Measurements from ENCODE around the gene MYL6B.

MYL6B gene

DNA sequence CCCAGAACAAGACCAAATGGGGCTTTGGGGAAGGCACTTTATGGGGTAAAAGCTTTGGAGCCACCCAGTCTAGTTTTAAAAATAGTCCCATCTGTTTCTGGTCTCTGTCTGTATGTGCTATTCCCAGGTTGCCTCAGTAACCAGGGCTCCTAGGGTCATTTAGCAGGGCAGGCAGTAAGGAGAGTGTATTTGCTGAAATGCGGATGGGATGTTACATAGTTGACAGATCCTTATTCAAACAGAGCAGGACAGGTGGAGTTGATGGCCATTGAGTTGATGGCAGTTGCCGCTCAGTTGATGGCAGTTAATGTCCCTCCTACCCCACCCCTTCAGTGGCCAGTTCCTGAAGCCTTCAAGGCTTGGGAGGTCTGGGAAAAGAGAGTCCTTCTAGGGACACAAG, 29.8 kb upstream of the MYL6B start:
- no peak for FAIRE-seq

DNA sequence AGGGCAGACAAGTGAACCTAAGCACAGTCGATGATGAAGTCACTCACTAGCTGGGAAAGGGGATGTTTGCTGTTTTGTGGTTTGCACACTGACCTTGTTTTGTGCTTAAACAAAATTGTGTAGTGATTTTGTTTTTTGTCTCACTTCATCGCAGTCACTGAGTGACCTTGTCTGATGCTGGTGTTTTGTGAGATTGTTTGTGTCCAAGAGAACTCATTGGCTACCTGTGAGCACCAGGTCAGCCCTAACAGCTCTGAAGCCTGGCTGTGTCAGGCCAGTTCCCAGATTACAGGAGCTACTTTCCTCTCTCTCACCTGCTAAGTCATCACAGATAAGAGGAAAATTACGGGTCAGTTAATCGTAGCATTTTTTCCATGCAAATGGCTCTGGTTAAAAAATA, 28.3 kb upstream of the MYL6B start:
- DNase-seq (ENCODE audit: low spot score) (no peak), FAIRE-seq (no peak)

More for the DNA sequence above, 29.8 kb upstream of the MYL6B start:
- DNase-seq (ENCODE audit: low spot score) = no peak

DNA sequence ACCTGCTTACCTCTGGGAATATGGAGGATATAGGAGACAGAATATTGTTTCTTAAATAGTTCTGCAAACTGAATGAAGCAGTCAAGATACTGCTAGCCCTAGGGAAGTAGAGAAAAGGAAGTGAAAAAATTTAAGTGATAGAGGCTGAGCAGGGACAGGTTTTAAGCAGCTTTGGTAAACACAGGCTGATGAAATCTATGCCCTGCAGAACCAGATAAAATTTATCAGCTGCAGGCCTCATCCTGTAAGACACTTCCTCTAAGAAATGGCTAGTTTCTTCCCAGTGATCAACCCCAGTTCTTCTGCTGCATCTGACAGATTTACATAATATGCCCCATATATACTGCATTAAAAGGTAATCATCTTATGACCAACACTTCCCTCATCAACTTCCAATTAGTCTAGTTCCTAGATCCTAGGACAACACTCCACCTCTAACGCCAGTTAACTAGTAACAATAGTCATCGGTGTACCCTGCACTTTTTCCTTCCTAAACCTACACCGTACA, 25.6 kb upstream of the MYL6B start:
- no peak for FAIRE-seq

DNA sequence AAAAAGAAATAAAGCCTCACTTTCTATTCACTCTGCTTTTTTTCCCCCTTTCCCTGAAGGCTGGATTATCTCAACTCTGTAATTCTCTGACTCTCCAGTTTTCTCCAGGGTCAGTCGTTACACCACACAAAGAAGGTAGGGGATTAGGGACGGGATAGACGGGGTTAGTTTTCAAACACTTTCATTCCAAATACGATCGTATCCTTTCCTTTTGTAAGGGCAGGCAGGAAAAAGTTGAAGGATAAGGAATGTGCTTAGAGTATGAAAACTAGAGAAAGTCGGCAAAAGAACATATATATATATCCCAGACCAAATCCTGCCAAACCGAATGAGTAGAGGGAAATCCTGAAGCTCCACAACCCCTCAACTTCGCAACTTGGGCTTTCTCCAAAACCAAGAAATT, 24.9 kb upstream of the MYL6B start:
- no peak for DNase-seq (ENCODE audit: low spot score)
- FAIRE-seq = no peak

More for the DNA sequence above, 25.6 kb upstream of the MYL6B start:
- DNase-seq (ENCODE audit: low spot score) = no peak

DNA sequence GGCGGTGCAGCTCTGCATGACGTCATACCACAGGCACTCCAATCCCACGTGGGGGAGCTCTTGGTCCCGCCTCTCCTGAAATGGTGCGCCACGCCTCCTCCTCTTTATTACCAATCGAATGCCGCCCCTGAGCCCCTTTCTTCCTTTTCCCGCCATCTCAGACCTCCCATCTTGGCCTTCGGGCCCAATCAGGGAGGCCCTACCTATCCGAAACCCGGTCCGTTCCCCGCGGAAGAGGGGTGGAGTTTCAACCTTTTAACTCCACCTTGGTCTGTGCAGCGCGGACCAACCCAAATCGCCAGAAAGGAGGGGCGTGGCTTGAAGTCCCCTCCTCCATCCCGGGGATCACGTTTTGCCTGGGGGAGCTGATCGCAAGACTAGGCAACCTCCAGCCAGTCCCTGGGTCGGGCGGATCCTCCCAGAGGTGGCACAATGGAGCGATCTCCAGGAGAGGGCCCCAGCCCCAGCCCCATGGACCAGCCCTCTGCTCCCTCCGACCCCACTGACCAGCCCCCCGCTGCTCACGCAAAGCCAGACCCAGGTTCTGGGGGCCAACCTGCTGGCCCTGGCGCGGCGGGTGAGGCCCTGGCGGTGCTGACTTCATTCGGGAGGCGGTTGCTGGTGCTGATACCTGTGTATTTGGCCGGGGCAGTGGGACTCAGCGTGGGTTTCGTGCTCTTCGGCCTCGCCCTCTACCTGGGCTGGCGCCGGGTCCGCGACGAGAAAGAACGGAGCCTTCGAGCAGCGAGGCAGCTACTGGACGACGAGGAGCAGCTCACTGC, 24.3 kb upstream of the MYL6B start, which contains the start of gene ESYT1:
Gene ESYT1, plus strand, starts transcription at position 380 of the 782 bp plus-strand sequence. Its CDS starts 53 bp downstream, at position 433.
- DNase-seq (ENCODE audit: low spot score) (peak; percentile 97), FAIRE-seq (peak; percentile 92)

DNA sequence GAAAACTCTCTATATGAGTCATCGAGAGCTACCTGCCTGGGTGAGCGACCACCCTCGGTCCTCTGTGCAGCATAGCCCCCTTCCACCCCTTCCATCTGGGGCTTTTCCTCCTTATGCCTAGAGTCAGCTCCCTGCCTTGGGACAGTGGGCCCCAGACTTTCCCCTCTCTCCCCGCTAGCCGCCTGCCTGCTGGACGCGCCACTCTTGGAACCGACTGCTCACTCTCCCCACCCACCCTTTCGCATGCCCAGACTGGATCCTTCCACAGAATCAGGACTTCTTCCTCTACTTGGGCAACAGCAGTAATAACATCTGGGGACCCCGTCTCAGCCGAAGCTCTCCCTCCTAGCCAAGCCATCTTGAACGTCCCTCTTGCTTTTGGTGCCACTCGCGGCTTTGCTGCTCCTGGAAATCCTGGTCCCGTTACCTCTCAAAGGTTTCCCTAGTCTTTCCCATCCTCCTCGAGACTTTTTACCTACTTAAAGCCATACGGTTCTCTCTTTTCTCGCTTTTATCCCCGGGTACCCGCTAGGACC, 23.6 kb upstream of the MYL6B start:
- FAIRE-seq = no peak
- DNase-seq (ENCODE audit: low spot score) = no peak

DNA sequence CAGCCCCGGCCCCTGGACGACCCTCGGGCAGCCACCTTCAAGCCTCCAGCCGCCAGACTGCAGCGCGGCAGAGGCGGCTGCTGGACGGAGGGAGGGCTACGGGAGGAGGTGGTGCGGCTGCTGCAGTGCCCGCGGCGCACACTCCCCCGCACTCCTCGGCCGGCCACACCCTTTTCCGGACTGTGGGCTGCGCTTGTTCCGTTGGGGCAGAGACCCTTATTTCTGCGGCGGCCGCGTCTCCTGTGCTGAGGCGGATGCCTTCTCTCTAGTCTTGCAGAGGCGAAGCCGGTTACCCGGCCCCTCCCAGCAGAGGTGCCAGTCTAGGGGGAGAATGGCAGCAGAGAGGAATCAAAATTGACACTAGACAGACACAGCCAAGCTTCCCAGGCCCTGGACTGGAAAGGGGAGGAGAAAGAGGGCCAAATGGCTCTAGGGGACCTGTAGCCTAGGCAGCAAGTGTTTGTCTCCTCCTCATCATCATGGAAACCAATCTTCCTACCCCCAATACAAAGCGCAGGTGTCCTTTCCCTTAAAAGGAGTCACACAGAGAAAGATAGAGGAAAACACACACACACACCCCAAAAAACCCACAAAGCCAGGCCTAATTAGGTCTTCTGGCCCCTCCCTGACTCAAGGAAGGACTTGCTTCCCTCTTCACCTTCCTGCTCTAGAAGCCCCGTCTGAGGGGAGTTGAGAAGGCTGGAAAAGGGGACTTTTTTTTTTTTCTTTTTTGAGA, 23.0 kb upstream of the MYL6B start:
- FAIRE-seq = no peak
- DNase-seq (ENCODE audit: low spot score) = peak; percentile 43

DNA sequence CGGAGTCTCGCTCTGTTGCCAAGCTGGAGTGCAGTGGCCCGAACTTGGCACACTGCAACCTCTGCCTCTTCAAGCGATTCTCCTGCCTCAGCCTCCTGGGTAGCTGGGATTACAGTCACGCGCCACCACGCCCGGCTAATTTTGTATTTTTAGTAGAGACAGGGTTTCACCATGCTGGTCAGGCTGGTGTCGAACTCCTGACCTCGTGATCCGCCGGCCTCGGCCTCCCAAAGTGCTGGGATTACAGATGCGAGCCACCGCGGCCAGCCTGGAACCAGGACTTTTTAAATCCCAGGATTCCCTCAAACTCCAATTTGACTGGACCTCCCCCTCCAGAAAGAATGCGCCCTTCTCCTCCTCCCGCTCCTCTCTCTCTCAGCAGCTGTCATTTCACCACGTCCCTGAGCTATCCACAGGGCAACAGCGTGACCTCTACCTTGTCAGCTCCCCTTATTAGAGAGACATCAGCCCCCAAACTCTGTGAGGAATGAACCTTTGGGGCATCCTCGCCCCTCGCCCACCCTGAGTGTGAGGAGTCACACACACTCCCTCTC, 22.4 kb upstream of the MYL6B start:
- no peak for FAIRE-seq
- no peak for DNase-seq (ENCODE audit: low spot score)

DNA sequence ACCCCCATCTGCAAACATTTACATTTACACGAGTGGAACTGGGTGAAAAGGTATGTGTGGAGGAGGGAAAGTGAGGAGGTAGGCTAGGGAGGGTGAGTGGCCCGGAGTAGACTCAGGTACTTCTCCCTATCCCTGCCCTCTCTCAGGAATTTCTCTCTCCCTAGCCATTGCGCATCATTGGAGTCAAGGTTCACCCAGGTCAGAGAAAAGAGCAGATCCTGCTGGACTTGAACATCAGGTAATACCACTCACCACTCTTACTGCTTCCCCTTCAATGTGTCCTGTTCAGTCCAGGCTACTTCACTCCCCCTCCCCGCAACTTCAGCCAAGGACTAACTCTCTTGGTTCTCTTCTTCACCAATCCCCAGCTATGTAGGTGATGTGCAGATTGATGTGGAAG, 21.5 kb upstream of the MYL6B start:
- no peak for FAIRE-seq
- DNase-seq (ENCODE audit: low spot score) = no peak

DNA sequence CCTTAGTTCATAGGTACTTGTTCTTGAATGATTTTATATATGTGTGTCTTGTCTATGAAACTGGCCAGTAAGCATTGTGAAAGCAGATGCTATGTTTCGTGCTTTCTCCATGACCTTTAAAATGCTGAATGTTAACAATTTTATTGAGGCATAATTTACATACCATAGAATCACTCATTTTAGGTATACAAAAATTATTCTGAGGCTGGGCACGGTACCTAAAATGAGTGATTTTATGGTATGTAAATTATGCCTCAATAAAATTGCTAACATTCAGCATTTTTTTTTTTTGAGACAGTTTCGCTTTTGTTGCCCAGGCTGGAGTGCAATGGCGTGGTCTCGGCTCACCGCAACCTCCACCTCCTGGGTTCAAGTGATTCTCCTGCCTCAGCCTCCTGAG, 17.5 kb upstream of the MYL6B start:
- FAIRE-seq (no peak), DNase-seq (ENCODE audit: low spot score) (no peak)

DNA sequence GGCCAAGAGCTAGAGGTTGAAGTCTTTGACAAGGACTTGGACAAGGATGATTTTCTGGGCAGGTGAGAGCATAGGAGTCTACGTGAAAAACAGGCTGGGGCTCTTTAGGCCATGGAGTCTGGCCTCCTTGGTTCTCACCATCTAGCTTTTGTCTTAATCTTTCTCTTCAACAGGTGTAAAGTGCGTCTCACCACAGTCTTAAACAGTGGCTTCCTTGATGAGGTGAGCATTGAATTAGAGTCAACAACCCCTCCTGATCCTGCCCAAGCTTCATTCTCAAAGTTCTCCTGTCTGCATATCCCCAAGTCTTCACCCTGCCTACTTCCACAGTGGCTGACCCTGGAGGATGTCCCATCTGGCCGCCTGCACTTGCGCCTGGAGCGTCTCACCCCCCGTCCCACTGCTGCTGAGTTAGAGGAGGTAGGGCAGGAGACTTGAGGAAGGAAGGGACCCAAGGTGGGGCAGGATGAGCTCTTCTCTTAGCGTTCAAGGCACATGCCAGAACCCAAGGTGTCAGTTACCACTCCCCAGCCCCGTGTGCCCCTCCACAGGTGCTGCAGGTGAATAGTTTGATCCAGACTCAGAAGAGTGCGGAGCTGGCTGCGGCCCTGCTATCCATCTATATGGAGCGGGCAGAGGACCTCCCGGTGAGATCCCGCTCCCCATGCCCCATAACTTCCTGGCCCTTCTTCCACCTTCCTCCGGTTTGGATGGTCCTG, 14.4 kb upstream of the MYL6B start:
- FAIRE-seq (no peak), DNase-seq (ENCODE audit: low spot score) (no peak)

DNA sequence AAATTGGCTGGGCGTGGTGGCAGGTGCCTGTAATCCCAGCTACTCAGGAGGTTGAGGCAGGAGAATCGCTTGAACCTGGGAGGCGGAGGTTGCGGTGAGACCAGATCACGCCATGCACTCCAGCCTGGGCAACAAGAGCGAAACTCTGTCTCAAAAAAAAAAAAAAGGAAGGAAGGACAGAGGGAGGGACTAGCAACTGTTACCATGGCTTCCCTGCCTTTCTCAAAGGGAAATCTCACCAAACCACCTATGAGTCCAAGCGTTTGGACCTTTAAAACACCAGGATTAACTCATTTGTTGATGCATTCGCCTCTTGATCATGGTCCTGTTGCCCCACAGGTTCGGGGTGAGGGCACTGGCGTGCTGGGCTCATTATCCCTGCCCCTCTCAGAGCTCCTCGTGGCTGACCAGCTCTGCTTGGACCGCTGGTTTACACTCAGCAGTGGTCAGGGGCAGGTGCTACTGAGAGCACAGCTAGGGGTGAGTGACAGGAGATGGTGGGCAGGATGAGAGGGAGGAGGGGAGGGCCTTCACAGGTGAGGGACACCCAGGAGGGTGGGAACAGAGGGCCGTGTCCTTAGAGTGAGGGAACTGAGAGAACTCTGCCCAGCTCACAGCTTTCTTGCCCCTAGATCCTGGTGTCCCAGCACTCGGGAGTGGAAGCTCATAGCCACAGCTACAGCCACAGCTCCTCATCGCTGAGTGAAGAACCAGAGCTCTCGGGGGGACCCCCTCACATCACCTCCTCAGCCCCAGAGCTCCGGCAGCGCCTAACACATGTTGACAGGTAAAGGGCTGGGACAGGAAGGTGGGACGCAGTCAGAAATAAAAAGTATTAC, 10.2 kb upstream of the MYL6B start:
- no peak for DNase-seq (ENCODE audit: low spot score)
- no peak for FAIRE-seq

DNA sequence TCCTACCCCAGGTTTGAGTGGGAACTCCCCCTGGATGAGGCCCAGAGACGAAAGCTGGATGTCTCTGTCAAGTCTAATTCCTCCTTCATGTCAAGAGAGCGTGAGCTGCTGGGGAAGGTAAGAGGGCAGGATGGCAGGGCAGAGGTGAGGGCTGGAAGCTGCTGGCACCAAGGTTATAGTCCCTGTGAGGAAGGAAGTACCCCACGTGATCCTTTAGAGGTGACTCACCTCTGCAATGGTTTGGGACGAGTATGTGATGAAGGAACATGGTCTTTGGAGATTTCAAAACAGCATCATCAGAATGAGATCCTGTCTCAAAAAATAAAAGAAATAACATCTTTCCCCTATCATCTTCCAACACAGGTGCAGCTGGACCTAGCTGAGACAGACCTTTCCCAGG, 9.2 kb upstream of the MYL6B start:
- no peak for DNase-seq (ENCODE audit: low spot score)
- no peak for FAIRE-seq

DNA sequence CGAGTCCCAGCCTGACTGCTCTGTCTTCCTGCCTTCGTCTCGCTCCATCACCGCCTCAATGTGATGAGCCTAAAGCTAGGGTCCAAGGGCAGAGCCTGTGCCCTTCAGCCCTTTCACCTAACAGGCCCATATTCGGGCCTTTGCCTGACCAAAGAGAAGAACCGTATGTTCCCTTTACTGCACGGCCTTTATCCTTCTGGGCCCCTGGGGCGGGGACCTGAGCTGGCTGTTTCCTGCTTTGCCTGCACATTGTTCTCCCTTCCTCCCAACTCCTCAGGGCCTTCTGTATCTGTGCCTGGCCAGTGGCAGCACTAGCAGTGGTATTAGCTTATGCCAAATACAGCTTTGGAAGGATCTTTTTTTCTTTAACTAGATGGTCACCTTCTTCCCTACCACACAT, 8.5 kb upstream of the MYL6B start:
- FAIRE-seq (no peak), DNase-seq (ENCODE audit: low spot score) (no peak)

DNA sequence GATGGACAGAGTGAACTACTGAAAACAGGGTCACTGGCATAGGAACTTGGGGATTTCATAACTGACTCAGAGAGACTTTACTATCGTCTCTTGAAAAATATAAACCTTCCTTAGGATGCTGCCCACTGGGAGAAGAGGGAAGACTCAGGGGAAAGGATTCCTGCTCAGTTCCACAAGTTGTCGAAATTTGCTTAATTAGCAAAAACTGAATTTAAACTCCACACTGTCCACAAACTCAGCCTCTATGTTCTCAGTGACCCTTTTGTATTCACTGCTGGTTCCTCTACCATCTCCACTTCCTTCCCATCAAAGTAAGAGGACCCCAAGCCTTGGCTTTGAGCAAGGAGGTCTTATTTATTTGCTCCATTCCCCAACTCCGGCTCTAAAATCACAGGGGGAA, 7.2 kb upstream of the MYL6B start:
- no peak for FAIRE-seq

DNA sequence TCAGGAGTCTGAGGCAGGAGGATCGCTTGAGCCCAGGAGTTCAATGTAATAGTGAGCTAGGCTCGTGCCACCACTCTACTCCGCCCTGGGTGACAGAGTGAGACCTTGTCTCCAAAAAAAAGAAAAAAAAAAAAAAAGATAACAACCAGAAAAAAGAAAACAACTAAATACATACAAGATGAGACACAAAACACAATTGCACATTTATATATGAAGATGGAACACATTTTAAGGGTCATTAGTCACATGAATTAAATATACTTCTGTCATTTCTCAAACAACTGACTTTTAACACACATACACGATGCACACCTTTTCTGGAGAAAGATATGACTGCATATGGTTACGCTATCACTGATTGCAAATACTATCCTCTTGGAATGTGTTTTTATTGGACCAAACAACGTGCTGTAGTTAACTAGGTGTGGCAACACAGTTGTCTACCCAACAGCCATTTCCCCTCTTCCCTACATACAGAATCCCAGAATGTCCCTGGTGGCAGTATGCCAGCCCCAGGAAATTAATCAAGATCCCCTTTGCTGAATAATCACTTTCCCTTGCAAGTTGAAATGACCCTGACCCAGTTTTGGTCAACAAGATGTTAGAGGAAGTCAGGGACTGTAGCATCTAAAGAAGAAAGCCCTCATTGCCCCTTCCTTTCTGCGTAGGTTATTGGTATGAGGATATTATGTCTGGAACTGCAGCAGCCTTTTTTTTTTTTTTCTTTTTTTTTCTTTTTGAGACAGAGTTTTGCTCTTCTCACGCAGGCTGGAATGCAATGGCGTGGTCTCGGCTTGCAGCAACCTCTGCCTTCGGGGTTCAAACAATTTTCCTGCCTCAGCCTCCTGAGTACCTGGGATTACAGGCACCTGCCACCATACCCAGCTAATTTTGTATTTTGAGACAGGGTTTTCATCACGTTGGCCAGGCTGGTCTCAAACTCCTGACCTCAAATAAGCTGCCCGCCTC, 5.6 kb upstream of the MYL6B start:
- no peak for DNase-seq (ENCODE audit: low spot score)
- FAIRE-seq = no peak

More for the DNA sequence above, 7.2 kb upstream of the MYL6B start:
- DNase-seq (ENCODE audit: low spot score) = no peak

DNA sequence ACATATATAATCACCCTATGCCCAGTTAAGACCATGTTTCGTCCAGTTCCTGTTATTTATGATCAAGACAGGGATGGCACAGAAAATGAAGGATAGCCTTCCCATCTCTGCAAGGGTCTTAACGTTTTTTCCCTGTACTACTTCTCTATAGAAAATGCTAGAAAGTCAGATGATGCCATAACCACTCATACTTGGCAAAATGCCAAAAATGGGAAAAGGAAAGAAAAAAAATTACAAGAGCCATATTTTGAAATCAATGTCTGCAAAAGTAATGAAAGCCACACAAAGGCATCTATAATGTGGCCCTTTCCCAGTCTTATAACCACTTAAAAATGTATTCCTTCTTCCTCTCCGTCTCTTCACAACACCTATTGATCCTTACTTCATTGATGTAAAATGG, 1.8 kb upstream of the MYL6B start:
- no peak for FAIRE-seq
- DNase-seq (ENCODE audit: low spot score) = no peak

DNA sequence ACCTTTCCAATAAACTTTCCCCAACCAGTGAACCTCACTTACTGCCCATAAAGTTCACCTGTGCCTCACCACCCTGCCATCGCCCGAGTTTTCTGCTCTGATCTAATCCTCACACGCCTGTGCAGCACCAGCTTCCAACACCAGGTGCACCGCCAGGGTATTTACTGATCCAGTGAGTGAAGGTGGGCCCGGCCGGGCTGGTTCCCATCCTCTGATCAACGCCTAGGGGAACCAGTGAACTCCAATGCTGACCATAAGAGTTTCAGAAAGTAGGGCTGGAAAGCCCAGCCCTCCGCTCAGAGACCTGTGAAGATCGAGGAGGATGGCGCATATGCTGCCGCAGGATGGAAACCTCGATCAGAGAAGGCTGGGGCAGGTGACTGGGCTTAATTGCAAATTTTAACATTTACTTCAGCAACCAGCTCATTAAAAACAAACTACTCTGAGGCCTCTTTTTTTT, 685 bp upstream of the MYL6B start:
- no peak for FAIRE-seq
- DNase-seq (ENCODE audit: low spot score) = peak; percentile 44
